ENCODE measurements around the gene CD22.

DNA sequence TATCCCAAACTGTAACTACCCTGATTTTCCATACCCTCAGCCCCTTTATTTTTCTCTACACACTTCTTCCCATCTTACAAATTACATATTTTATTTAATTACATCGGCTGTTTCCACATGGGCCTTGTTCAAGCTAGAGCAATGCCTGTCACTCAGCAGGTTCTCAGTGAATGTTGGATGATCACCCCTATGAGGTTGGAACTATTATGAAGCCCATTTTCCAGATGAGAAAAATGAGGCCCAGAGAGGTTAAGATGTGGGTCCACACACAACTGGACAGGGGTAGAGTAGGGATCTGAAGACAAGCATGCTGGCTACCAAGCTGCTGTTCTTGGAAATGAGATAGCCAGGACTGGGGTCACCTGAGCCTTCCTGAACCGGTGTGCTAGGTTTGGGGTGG, 27.0 kb upstream of the CD22 start:
- TF ChIP-seq CTCF (IDR thresholded peaks at IDR 0.05) (no peak), EZH2 (IDR thresholded peaks at IDR 0.05; ENCODE audit: borderline replicate concordance, insufficient read depth, low read depth, low read length, poor library complexity, severe bottlenecking) (no peak)
